Type B pancreatic cell (in vitro differentiated cells): Measurements from ENCODE around the gene GRIA1. TPM values are rescaled to one million over a fixed set of nuclear protein-coding genes. Genes with fewer than 3 reads are reported as not detected.
"Not testable (repeated sequence)": the region's sequence is repeated elsewhere in the genome, so short reads cannot be mapped to it uniquely, and the experiment has no call there.

Experiments used
- DNase-seq: peaks from one replicate; pipeline ENCODE4 v3.0.0; 2021; ENCODE audit warnings: mixed read lengths; ENCODE audit not compliant: unreplicated experiment; ENCODE audit errors: extremely low spot score
- H3K27ac Mint-ChIP-seq: 2 replicates; pipeline ENCODE4 v1.8.0; 2021; ENCODE audit warnings: mild to moderate bottlenecking, mixed read lengths
- H3K27me3 Mint-ChIP-seq: 2 replicates; pipeline ENCODE4 v1.8.0; 2021; ENCODE audit warnings: mixed read lengths
- H3K36me3 Mint-ChIP-seq: 2 replicates; pipeline ENCODE4 v1.8.0; 2021; ENCODE audit warnings: mixed read lengths
- H3K4me1 Mint-ChIP-seq: one replicate; pipeline ENCODE4 v1.8.0; 2021; ENCODE audit warnings: mixed read lengths; ENCODE audit not compliant: unreplicated experiment
- H3K4me3 Mint-ChIP-seq: 2 replicates; pipeline ENCODE4 v1.8.0; 2021; ENCODE audit warnings: mild to moderate bottlenecking, mixed read lengths
- H3K9me3 Mint-ChIP-seq: 2 replicates; pipeline ENCODE4 v1.8.0; 2021; ENCODE audit warnings: mixed read lengths
- total RNA-seq: library from RNA; stranded (reverse); gene quantifications from 2 replicates; pipeline ENCODE4 v1.2.1, GENCODE V29; 2021; ENCODE audit warnings: low replicate concordance
- TF ChIP-seq, protein P1 (sequence below): fragments of 200-600 bp; sonication (generic); conservative IDR thresholded peaks from 2 replicates; pipeline ENCODE4 v1.5.0; 2021; ENCODE audit warnings: antibody characterized with exemption, mild to moderate bottlenecking

Gene GRIA1
- total RNA-seq, 1 donor from 2014 or later, result 18.0 TPM

DNA sequence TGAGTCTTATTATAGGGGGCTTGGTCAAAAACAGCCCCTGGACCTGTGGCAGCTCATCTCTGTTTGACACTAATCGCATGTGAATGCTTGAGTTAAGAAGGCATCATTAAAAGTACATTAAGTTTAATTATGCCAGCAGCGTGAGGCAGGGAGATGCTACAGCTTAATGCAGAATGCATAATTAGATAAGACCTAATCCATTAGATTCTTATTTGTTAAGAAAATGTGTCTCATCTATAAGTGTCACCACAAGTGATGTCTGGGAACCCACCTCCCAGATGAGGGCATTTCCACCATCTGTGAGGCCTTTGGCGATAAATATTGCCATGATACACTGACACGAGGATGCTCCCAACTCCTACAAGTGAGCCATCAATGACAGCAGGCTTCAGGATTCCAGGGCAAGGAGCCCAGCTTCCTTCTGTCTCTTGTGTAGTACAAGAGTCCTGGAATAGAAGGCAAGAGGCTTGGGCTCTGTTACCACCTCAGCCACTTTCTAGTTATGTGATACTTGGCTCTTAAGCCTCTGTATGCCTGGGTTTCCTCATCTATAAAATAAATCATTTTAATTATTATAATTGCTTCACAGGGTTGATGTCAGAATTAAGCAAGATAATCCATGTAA lies 345.5 kb downstream of the GRIA1 start:
- no peaks in the 10 kb centered on the region for H3K27me3 Mint-ChIP-seq
- H3K9me3 Mint-ChIP-seq, result no peaks in the 10 kb centered on the region

DNA sequence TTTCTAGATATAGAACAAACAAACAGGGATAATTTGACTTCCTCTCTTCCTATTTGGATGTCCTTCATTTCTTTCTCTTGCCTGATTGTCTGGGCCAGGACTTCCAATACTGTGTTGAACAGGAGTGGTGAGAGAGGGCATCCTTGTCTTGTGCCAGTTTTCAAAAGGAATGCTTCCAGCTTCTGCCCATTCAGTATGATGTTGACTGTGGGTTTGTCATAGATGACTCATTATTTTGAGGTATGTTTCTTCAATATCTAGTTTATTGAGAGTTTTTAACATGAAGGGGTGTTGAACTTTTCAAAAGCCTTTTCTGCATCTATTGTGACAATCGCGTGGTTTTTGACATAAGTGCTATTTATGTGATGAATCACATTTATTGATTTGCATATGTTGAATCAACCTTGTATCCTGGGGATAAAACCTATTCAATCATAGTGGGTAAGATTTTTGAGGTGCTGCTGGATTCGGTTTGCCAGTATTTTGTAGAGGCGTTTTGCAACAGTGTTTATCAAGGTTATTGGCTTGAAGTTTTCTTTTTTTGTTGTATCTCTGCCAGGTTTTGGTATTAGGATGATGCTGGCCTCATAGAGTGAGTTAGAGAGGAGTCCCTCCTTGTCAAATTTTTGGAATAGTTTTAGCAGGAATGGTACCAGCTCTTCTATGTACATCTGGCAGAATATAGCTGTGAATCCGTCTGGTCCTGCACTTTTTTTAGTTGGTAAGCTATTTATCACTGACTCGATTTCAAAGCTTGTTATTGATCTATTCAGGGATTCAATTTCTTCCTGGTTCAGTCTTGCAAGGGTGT lies 359.0 kb downstream of the GRIA1 start:
- not testable (repeated sequence) for H3K4me3 Mint-ChIP-seq, H3K36me3 Mint-ChIP-seq, H3K9me3 Mint-ChIP-seq, H3K27me3 Mint-ChIP-seq, H3K4me1 Mint-ChIP-seq, DNase-seq, H3K27ac Mint-ChIP-seq

More for the DNA sequence above, 345.5 kb downstream of the GRIA1 start:
- Mint-ChIP-seq H3K4me1 (no peaks in the 10 kb centered on the region), H3K36me3 (no peaks in the 10 kb centered on the region), H3K4me3 (no peak overlapping the region), H3K27ac (no peak overlapping the region)
- no peak for DNase-seq
- TF ChIP-seq, protein P1, sequence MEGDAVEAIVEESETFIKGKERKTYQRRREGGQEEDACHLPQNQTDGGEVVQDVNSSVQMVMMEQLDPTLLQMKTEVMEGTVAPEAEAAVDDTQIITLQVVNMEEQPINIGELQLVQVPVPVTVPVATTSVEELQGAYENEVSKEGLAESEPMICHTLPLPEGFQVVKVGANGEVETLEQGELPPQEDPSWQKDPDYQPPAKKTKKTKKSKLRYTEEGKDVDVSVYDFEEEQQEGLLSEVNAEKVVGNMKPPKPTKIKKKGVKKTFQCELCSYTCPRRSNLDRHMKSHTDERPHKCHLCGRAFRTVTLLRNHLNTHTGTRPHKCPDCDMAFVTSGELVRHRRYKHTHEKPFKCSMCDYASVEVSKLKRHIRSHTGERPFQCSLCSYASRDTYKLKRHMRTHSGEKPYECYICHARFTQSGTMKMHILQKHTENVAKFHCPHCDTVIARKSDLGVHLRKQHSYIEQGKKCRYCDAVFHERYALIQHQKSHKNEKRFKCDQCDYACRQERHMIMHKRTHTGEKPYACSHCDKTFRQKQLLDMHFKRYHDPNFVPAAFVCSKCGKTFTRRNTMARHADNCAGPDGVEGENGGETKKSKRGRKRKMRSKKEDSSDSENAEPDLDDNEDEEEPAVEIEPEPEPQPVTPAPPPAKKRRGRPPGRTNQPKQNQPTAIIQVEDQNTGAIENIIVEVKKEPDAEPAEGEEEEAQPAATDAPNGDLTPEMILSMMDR, result no peak

DNA sequence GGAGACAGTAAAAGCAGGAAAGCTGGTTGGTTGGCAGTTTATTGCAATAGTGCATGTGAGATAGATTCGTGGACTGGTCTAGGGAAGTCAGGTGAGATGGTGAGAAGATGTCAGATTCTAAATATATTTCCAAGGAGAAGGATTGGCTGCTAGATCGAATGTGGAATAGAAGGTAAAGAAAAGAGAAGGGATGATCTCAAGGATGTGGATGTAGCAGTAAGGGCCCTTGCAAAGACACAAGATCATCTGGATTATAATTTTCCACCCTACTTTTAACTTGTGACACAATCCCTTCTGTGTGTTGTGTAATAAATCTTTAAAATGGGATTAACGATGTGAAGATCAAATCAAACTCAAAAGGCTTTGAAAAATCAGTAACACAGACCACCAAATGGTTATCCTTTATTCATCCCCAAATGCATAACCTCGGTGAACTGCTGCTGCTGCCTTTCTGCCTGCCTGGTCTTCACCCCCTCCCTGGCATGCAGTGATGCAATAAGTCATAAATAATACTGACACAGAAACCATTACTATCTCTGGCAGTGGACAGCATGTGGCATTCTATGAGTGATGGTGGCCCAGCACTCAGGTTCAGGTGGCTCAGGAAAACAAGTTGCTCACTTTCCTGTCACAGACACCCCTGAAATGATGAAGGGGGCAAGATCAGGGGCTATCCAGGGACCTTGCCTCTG lies 369.9 kb downstream of the GRIA1 start:
- no peak for DNase-seq
- Mint-ChIP-seq H3K36me3 (no peaks in the 10 kb centered on the region), H3K4me1 (peaks cover 11% of the 10 kb centered on the region), H3K9me3 (peaks cover 6% of the 10 kb centered on the region), H3K27ac (no peak overlapping the region), H3K27me3 (peaks cover 13% of the 10 kb centered on the region), H3K4me3 (no peak overlapping the region)
- TF ChIP-seq, protein P1, result no peak

DNA sequence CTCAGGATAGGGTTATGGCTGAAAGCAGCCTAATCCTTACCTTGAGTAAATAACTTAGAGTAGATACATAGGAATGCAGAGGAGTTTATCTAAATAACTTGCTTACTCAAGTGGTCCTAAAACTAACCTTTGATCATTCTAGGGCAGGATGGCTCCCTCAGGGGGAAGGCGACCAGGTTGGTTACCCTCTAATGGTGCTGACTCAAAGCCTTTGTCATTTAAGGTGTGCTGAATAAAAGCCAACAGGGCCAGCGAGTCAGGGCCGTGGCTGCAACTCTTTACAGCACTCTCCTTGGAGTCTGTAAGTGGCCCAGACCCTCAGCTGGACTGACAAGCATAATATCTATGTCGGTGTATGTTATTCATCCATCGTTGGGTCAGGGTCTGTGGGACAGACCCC lies 372.4 kb downstream of the GRIA1 start:
- not testable (repeated sequence) for H3K36me3 Mint-ChIP-seq, H3K4me3 Mint-ChIP-seq, H3K27ac Mint-ChIP-seq, DNase-seq
- peaks cover 11% of the 10 kb centered on the region for H3K4me1 Mint-ChIP-seq
- peaks cover 11% of the 10 kb centered on the region for H3K9me3 Mint-ChIP-seq
- H3K27me3 Mint-ChIP-seq, result peaks cover 18% of the 10 kb centered on the region
